HFF-Myc (cell line): ENCODE data around the gene LHX5.

Experiments
- DNase-seq: peaks from one replicate; pipeline ENCODE4 v3.0.0-alpha.2; 2011; ENCODE audit warnings: low read depth; ENCODE audit errors: extremely low read depth
- H3K4me3 ChIP-seq: replicated peaks from 2 replicates; pipeline ENCODE4 v1.5.1; 2011; ENCODE audit warnings: low read depth, mild to moderate bottlenecking, control low read depth, low read length
- CTCF ChIP-seq: IDR thresholded peaks from 2 replicates; pipeline ENCODE4 v1.5.1; 2012; ENCODE audit warnings: mild to moderate bottlenecking, low read depth, low read length, control low read depth; ENCODE audit errors: missing control alignments

The LHX5 gene

GRCh38 chr12:113439606-113440030 lies 32.1 kb downstream of the LHX5 start:
- no peak overlapping the region for H3K4me3 ChIP-seq
- no peak for DNase-seq
- peak; percentile 69 for TF ChIP-seq CTCF

GRCh38 chr12:113439301-113439597 lies 32.4 kb downstream of the LHX5 start:
- TF ChIP-seq CTCF = no peak
- no peak for DNase-seq
- H3K4me3 ChIP-seq = no peak overlapping the region

GRCh38 chr12:113438523-113439300 lies 33.0 kb downstream of the LHX5 start:
- DNase-seq = no peak
- H3K4me3 ChIP-seq = no peak overlapping the region
- TF ChIP-seq CTCF = no peak

- TF ChIP-seq CTCF = no peak
- no peak for DNase-seq
- no peak overlapping the region for H3K4me3 ChIP-seq
Measured at GRCh38 chr12:113437729-113438100, 34.0 kb downstream of the LHX5 start.

- TF ChIP-seq CTCF = no peak
- no peak overlapping the region for H3K4me3 ChIP-seq
- no peak for DNase-seq
Measured at GRCh38 chr12:113436993-113437728, 34.5 kb downstream of the LHX5 start.

- no peak for TF ChIP-seq CTCF
- H3K4me3 ChIP-seq = no peak overlapping the region
- DNase-seq = no peak
Measured at GRCh38 chr12:113436586-113436985, 35.1 kb downstream of the LHX5 start.

GRCh38 chr12:113435367-113435766 lies 36.3 kb downstream of the LHX5 start:
- no peak overlapping the region for H3K4me3 ChIP-seq
- TF ChIP-seq CTCF = no peak
- DNase-seq = no peak
